AG09319 (cell line): ENCODE data around the gene MYMK.

Experiments used
- DNase-seq: peaks from one replicate; pipeline ENCODE4 v3.0.0-alpha.2; 2010; ENCODE audit warnings: low read depth; ENCODE audit errors: extremely low read depth
- TF ChIP-seq, protein P1 (sequence below): IDR thresholded peaks from 2 replicates; pipeline ENCODE4 v1.5.1; 2011; ENCODE audit warnings: low read depth, mild to moderate bottlenecking, inconsistent platforms, low read length, moderate library complexity

Gene MYMK, protein sequence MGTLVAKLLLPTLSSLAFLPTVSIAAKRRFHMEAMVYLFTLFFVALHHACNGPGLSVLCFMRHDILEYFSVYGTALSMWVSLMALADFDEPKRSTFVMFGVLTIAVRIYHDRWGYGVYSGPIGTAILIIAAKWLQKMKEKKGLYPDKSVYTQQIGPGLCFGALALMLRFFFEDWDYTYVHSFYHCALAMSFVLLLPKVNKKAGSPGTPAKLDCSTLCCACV

DNA sequence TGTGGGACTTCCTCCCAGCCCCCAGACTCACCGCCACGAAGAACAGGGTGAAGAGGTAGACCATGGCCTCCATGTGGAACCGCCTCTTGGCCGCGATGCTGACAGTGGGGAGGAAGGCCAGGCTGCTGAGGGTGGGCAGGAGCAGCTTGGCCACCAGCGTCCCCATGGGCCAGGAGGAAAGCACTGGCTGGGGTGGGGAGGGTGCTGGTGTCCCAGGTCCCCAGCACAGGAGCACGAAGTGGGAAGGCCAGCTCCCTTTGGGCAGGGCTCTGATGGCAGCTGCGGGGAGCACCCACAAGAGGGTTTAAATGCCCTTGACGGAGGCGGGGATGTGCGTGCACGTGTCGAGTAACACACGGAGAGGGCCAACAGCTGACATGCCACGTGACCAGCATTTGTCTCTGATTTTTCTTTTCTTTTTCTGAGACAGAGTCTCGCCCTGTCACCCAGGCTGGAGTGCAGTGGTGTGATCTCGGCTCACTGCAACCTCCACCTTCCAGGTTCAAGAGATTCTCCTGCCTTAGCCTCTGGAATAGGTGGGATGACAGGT is at the start of gene MYMK:
Gene MYMK, minus strand, starts transcription at position 281 of the 550 bp plus-strand sequence. Its CDS starts 115 bp downstream, at position 166.
- DNase-seq = no peak

DNA sequence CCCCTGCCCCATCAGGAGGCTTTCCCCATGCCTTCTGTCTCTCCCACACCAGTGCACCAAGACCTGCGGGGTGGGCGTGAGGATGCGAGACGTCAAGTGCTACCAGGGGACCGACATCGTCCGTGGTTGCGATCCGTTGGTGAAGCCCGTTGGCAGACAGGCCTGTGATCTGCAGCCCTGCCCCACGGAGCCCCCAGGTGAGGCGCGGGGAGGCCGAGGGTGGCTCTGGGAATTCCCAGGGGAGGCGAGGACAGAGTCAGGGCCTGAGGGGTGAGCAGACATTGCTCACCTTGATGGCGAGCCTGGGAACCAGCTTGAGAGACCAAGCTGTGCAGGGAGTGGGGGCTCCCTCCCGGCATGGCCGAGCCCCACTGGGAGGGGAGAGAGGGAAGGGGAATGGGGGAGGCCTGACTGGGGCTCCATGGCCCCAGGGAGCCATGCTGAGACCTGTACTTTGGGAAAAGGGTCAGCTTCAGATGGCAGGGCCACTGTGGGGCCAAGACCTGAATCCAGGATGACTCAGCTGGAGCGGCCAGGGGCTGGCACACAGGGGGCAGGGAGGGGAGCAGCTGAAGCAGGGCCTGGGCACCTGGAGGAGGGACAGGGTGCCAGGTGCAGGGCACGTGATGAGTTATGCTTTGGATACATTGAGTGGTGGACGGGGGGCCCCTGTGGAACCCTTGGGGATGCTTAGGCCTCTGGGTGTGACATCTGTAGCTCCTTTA is 49.2 kb upstream of the MYMK start:
- TF ChIP-seq, protein P1, sequence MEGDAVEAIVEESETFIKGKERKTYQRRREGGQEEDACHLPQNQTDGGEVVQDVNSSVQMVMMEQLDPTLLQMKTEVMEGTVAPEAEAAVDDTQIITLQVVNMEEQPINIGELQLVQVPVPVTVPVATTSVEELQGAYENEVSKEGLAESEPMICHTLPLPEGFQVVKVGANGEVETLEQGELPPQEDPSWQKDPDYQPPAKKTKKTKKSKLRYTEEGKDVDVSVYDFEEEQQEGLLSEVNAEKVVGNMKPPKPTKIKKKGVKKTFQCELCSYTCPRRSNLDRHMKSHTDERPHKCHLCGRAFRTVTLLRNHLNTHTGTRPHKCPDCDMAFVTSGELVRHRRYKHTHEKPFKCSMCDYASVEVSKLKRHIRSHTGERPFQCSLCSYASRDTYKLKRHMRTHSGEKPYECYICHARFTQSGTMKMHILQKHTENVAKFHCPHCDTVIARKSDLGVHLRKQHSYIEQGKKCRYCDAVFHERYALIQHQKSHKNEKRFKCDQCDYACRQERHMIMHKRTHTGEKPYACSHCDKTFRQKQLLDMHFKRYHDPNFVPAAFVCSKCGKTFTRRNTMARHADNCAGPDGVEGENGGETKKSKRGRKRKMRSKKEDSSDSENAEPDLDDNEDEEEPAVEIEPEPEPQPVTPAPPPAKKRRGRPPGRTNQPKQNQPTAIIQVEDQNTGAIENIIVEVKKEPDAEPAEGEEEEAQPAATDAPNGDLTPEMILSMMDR = no peak
- DNase-seq = no peak

More for the DNA sequence above, at the start of gene MYMK:
- TF ChIP-seq, protein P1 = no peak

DNA sequence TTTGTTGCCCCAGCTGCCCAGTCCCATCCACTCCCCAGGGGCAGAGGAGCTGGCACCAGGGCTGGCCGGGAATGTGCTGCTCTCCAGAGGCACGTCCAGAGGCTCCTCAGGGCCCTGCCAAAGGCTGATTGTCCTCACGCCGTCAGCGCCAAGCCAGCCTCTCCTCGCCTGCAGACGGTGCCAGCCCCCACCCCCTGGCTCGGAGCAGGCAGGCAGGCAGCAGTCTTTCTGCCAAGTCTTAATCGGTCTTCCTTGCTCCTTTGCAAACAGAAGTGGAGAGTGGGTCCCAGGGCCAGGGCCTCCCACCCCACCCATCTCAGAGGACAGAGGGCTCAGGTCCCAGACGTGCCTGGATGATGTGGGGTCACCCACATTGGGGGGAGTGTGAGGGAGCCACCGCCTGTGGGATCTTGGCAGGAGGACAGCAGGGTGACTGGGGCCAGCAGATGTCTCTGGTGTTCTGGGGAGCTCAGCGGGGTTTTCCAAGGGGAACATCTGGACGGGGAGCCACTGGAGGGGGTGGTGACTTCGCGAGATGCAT is 48.1 kb upstream of the MYMK start:
- TF ChIP-seq, protein P1 = no peak
- DNase-seq = no peak

DNA sequence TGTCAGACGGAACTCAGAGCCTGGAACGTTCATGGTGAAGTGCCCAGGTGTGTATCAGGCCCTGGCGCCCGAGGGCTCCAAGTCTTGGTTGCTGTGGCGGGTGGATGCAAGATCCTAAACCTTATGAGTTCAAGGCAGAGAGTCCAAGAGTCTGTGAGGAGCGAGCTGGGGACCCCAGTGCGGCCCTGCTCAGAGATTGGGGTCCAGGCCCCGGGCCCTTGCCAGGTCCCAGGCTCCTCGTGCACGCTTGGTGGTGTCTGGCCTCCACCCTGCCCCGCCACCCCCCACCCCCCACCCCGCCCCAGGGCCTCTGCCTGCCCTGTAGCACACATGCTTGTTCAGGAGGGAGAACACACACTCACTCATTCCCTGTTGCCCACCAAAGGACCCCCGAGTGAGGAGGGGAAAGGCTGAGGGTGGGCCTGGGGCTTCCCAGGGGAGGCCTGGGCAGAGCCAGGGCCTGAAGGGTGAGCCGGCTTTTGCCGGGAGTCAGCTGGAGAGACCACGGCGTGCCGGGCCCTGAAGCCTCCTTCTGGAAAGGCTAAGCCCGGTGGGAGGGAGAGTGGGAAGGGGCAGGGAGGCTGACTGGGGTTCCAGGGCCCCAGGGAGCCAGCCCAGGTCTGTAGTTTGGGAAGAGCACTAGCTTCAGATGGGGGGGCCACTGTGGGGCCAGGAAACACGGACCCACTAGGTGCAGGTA is 47.3 kb upstream of the MYMK start:
- TF ChIP-seq, protein P1 = no peak
- DNase-seq = no peak

DNA sequence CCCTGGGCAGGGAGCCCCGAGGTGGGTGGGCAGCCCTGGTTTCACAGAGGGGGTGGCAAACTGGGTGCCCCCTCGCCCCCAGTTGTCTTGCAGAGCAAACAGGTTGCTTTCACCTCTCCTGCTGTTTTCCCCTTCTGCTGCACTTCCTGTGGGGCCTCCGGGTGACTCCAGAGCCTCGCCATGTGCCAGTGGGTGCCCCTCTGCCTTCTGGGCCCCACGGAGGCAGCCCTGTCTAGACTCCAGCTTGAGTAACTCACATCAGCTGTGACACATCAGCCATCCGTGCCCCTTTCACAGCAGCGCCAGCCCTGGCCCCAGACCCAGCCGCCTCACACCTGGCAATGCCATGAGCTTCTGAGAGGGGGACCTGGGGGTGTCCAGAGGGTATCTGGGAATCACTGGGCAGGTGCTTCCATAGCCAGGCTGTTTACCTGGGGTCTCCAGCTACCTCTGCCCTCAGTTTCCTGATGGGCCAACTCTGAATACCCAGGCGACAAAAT is 46.7 kb upstream of the MYMK start:
- no peak for DNase-seq
- TF ChIP-seq, protein P1 = no peak

DNA sequence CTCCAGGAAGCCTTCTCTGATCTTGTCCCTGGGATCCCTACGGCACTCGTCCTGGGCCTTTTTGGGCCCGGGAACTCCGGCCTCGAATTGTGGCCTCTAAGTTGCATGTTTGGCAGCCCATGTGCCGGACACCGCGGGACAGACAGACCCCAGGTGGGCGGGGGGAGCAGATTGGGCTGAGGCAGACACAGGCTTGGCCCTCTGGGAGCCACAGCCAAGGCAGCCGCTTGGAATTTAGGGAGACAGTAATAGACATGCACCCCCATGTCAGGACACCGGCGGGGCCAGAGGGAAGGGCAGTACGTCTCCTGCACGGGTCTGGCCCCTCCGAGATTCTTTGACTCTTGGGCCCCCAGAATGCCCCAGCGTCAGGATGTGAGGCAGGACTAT is 45.9 kb upstream of the MYMK start:
- no peak for DNase-seq
- TF ChIP-seq, protein P1 = no peak
